GM13977 (cell line): ENCODE data around the gene CDC20.

ENCODE experiments used
- DNase-seq: peaks from one replicate; pipeline ENCODE4 v3.0.0; 2012; ENCODE audit warnings: low spot score
- in situ Hi-C: fragments of 300-500 bp; cut with MboI; formaldehyde crosslinking; loops from one replicate; pipeline ENCODE4 v1.12.0; 2022; ENCODE audit warnings: low sequenced_read_pairs, low pct_unique_long_range_greater_than_20kb, mixed read lengths, inconsistent platforms; ENCODE audit not compliant: unreplicated experiment
- TF ChIP-seq, protein P1 (sequence below): IDR thresholded peaks from 2 replicates; pipeline ENCODE4 v1.5.1; 2012; ENCODE audit warnings: mild to moderate bottlenecking, control low read depth; ENCODE audit not compliant: insufficient read depth; ENCODE audit errors: extremely low read depth, missing control alignments

The CDC20 gene

DNA sequence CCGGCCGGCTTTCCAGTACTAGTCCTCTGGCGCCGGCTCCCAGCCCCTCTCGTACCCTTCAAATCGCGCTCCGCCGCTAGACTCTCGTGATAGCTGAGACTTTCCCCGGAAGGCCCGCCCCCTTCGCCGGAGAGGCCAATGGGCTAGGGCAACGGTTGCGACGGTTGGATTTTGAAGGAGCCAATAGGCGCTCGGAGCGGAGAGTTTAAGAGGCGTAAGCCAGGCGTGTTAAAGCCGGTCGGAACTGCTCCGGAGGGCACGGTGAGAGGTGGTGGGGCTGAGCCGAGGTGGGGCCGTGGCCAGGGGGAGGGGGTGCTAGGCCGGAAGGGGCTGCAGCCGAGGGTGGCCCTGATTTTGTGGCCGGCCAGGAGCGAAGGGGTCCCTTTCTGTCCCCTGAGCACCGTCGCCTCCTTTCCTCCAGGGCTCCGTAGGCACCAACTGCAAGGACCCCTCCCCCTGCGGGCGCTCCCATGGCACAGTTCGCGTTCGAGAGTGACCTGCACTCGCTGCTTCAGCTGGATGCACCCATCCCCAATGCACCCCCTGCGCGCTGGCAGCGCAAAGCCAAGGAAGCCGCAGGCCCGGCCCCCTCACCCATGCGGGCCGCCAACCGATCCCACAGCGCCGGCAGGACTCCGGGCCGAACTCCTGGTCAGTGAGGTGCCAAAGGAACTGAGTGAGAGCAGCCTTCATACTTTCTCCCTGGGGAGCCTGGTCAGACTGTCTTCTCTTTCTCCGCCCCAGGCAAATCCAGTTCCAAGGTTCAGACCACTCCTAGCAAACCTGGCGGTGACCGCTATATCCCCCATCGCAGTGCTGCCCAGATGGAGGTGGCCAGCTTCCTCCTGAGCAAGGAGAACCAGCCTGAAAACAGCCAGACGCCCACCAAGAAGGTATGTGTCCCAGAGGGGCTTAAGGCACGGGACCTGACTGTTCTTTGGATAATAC, at the start of gene CDC20:
CDC20 (plus strand) TSS at position 236 of the 948 bp plus-strand sequence; CDS start at position 471, 235 bp downstream.
- TF ChIP-seq, protein P1, sequence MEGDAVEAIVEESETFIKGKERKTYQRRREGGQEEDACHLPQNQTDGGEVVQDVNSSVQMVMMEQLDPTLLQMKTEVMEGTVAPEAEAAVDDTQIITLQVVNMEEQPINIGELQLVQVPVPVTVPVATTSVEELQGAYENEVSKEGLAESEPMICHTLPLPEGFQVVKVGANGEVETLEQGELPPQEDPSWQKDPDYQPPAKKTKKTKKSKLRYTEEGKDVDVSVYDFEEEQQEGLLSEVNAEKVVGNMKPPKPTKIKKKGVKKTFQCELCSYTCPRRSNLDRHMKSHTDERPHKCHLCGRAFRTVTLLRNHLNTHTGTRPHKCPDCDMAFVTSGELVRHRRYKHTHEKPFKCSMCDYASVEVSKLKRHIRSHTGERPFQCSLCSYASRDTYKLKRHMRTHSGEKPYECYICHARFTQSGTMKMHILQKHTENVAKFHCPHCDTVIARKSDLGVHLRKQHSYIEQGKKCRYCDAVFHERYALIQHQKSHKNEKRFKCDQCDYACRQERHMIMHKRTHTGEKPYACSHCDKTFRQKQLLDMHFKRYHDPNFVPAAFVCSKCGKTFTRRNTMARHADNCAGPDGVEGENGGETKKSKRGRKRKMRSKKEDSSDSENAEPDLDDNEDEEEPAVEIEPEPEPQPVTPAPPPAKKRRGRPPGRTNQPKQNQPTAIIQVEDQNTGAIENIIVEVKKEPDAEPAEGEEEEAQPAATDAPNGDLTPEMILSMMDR: no peak
- in situ Hi-C loops: loop anchor here (25.0 kb wide), 1 partner anchor 122 kb away; no protein-coding TSS in a partner anchor
- peak; percentile 98 for DNase-seq

DNA sequence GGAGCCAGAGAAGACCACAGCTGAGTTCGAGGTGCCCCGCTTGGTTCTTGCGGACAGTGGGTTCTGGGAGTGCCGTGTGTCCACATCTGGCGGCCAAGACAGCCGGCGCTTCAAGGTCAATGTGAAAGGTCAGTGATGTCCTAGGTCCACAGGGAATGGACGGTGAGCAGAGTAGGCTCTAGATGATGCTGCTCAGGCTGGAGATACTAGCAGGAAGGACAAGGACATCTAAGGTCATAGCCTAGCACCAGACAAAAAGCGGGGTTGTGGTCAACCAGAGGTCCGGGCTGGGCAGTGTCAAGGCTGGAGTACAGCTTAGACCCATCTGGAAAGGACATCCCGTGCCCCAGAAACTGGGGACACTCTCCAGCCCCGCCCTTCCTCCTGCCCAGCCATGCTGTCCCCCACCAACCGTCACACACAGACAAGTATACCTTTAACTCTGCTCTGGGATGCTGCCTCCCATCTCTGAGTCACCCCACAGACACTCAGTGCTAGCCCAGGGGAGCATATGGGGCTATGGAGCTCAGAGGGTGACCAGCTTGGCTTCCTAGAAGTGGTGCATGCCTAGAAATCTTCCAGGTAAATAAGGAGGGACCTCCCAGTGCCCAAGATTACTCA, 49.3 kb upstream of the CDC20 start:
- in situ Hi-C loops: no loop called here
- DNase-seq: no peak
- TF ChIP-seq, protein P1: no peak

DNA sequence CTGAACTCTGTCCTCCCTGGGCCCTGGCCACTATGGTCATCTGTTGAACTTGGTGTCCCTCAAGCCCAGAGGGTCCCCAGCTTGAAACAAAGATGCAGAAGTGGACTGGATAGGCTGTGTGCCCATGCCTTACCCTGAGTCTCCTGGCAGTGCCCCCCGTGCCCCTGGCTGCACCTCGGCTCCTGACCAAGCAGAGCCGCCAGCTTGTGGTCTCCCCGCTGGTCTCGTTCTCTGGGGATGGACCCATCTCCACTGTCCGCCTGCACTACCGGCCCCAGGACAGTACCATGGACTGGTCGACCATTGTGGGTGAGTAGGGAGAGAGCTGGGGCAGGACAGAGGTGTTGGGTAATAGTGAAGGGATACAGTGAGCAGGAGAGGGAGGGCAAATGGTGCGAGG, 47.3 kb upstream of the CDC20 start:
- TF ChIP-seq, protein P1: no peak
- in situ Hi-C loops: no loop called here
- DNase-seq: no peak

DNA sequence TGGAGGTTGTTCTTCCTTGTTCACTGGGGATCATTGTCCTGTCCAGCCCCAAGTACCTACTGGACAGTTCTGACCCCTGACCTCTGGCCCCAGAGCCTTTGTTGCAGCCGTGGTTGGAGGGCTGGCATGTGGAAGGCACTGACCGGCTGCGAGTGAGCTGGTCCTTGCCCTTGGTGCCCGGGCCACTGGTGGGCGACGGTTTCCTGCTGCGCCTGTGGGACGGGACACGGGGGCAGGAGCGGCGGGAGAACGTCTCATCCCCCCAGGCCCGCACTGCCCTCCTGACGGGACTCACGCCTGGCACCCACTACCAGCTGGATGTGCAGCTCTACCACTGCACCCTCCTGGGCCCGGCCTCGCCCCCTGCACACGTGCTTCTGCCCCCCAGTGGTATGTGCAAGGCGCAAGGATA, 46.6 kb upstream of the CDC20 start:
- TF ChIP-seq, protein P1: no peak
- in situ Hi-C loops: no loop called here

DNA sequence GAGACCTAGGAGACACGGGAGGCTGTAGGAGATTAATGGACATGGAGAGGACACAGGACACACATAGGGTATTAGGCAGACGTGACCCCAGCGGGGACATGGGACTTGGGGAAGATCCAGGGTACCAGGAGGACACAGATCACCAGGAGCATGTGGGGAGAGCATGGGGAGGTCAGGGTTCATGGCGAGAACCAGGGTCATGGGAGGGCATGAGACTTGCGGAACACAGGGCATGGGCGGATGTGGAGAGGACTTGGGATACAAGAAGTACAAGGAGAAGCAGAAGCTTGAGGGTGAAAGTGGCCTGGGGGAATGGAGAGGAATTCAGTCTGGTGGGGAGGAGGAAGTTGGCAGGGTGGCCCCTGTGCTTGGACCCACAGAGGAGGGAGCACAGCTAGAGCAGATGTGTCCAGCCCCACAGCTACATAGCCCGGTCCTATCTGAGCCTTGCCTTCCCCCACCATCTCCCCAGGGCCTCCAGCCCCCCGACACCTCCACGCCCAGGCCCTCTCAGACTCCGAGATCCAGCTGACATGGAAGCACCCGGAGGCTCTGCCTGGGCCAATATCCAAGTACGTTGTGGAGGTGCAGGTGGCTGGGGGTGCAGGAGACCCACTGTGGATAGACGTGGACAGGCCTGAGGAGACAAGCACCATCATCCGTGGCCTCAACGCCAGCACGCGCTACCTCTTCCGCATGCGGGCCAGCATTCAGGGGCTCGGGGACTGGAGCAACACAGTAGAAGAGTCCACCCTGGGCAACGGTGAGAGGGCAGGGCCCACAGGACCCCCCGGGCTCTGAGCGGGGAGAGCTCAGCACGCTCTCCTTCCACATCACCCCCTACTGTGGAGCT, 45.9 kb upstream of the CDC20 start:
- TF ChIP-seq, protein P1: no peak
- in situ Hi-C loops: no loop called here
- DNase-seq: no peak

More for the DNA sequence above, 46.6 kb upstream of the CDC20 start:
- DNase-seq: no peak

DNA sequence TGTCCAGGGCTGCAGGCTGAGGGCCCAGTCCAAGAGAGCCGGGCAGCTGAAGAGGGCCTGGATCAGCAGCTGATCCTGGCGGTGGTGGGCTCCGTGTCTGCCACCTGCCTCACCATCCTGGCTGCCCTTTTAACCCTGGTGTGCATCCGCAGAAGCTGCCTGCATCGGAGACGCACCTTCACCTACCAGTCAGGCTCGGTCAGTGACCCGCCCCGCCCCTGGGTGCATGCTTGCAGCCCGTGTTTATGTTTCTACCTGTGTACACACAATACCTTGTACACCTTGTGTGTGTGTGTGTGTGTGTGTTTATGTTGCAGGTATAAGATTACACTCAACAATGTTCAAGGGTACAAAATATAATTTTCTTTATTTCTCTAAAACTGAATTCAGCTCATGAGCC, 45.0 kb upstream of the CDC20 start:
- in situ Hi-C loops: no loop called here
- no peak for DNase-seq
- TF ChIP-seq, protein P1: no peak
